ENCODE results near the gene OTOP3.

OTOP3 gene

GRCh38 chr17:74950207-74950606 lies 14.5 kb downstream of the OTOP3 start:
- H3K4me3 ChIP-seq (ENCODE audit: control insufficient read depth, low read depth, low read length), result no peak overlapping the region
- TF ChIP-seq, protein P1, sequence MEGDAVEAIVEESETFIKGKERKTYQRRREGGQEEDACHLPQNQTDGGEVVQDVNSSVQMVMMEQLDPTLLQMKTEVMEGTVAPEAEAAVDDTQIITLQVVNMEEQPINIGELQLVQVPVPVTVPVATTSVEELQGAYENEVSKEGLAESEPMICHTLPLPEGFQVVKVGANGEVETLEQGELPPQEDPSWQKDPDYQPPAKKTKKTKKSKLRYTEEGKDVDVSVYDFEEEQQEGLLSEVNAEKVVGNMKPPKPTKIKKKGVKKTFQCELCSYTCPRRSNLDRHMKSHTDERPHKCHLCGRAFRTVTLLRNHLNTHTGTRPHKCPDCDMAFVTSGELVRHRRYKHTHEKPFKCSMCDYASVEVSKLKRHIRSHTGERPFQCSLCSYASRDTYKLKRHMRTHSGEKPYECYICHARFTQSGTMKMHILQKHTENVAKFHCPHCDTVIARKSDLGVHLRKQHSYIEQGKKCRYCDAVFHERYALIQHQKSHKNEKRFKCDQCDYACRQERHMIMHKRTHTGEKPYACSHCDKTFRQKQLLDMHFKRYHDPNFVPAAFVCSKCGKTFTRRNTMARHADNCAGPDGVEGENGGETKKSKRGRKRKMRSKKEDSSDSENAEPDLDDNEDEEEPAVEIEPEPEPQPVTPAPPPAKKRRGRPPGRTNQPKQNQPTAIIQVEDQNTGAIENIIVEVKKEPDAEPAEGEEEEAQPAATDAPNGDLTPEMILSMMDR (IDR thresholded peaks at IDR 0.05; ENCODE audit: control insufficient read depth, insufficient read depth, low read depth, low read length, missing control alignments), result no peak
- DNase-seq (ENCODE audit: low read depth), result no peak

- TF ChIP-seq, protein P1 (IDR thresholded peaks at IDR 0.05; ENCODE audit: control insufficient read depth, insufficient read depth, low read depth, low read length, missing control alignments), result no peak
- no peak for DNase-seq (ENCODE audit: low read depth)
These were observed 15.4 kb downstream of the OTOP3 start for GRCh38 chr17:74951065-74951464.

DNA sequence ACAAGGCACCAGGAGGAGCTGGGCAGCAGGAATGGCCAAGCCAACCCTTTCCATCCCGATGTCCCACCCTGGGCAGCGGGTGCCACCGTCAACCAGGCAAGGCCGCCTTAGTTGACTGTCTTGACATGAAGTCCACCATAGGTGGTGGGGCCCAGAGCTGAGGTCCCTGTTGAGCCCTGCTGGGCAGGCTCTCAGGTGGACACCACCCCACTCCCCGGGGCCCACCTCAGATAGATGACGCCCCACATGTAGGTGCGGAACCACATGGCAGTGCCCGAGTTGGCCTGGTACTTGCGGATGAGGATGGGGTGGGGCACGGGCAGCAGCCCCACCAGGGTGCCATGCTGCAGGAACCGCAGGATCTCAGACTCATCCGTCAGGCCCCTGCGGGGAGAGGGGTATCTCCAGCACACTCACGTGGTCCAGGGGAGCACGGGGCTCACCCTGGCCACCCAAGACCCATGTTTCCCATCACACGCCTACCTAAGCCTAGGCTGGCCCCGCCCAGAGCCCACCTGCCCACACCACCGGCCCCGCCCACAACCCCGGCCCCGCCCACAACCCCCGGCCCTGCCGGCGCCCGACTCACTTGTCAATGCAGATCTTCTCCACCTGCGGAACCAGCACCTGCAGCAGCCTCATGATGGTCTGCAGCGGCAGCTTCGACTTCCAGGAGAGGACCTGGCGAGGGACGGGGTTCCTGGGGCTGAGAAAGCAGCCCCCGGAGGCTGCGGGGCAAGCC lies 16.2 kb downstream of the OTOP3 start:
- no peak for DNase-seq (ENCODE audit: low read depth)
- TF ChIP-seq, protein P1 (IDR thresholded peaks at IDR 0.05; ENCODE audit: control insufficient read depth, insufficient read depth, low read depth, low read length, missing control alignments), result no peak
- no peak overlapping the region for H3K4me3 ChIP-seq (ENCODE audit: control insufficient read depth, low read depth, low read length)

More at GRCh38 chr17:74951065-74951464, 15.4 kb downstream of the OTOP3 start:
- H3K4me3 ChIP-seq (ENCODE audit: control insufficient read depth, low read depth, low read length), result no peak overlapping the region

DNA sequence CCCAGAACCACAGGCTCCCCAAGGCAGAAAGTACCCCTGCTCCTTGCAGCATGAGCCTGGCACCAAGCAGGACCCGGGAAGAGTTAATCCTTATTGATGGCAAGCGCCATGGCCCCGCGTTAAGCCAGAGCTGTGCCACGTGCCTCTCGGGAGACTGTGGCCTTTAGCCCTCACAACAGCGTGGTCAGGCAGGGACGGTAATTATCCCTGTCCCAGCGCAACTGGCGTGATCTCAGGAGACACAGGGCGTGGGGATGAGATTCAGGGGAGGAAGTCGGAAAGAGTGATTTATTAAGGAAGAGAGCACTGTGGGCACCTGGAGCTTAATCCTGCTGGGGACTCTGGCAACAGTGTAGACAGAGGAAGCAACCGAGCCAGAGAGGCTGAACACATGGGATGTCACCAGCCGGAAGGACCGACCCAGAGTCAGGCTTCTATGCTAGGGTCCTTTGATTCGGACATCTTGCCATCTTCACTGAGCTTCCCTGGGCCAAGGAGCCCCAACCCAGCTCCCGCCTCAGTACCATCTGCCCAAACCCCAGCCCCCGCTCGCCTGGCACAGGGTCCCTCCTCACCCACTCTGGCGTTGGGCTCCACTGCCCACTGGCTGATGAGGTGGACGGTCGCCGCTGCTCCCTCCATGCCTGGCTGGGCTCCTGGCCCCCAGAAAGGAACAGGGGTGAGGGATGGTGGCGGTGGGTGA lies 16.9 kb downstream of the OTOP3 start:
- no peak overlapping the region for H3K4me3 ChIP-seq (ENCODE audit: control insufficient read depth, low read depth, low read length)
- TF ChIP-seq, protein P1 (IDR thresholded peaks at IDR 0.05; ENCODE audit: control insufficient read depth, insufficient read depth, low read depth, low read length, missing control alignments), result no peak
- DNase-seq (ENCODE audit: low read depth), result no peak

GRCh38 chr17:74953134-74953687 lies 17.5 kb downstream of the OTOP3 start:
- no peak for DNase-seq (ENCODE audit: low read depth)
- no peak overlapping the region for H3K4me3 ChIP-seq (ENCODE audit: control insufficient read depth, low read depth, low read length)
- TF ChIP-seq, protein P1 (IDR thresholded peaks at IDR 0.05; ENCODE audit: control insufficient read depth, insufficient read depth, low read depth, low read length, missing control alignments), result no peak

GRCh38 chr17:74954115-74954514 lies 18.4 kb downstream of the OTOP3 start:
- no peak overlapping the region for H3K4me3 ChIP-seq (ENCODE audit: control insufficient read depth, low read depth, low read length)
- DNase-seq (ENCODE audit: low read depth), result no peak
- TF ChIP-seq, protein P1 (IDR thresholded peaks at IDR 0.05; ENCODE audit: control insufficient read depth, insufficient read depth, low read depth, low read length, missing control alignments), result no peak
